IPS-11a (cell line): ENCODE results near the gene NRP1.

ENCODE experiments used
- H3K4me3 ChIP-seq: one replicate; pipeline ENCODE4 v1.5.1; 2013; ENCODE audit warnings: low read depth, low read length, control low read depth

Gene NRP1

DNA sequence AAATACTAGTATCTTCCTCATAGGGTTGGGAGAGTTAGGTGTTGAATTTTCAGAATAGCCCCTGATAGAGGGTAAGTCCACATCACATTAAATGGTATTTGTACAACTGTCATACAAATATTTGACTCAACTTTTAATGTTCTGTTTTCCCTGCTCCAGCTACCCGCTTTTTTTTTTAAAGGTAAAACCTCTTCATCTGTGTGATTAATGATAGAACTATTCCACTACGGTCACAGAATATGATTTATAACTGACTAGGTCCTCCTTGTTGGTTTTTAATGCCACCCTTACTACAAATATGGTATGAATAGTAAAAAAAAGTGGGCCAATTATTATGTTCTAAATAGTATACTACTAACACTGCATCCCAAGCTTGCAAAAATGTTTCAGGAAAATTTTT is 15.6 kb upstream of the NRP1 start:
- no peak overlapping the region for H3K4me3 ChIP-seq

DNA sequence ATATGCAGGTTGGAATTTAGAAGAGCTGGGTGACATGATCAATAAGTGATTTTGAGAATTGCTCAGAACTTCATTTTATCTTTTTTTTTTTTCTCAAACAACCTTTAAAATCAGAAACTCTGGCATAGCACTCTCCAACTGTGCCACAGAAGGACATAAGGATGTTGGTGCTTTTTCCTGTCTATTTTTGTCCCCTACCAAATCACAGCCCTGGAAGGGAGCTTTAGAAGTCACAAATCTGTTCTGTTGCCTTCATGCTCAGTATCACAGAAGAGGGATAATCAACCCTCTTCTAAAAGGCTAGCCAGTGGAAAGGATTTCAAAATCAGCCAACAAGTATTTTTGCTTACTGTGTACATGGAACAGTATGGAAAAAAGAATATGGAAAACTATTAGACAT is 14.8 kb upstream of the NRP1 start:
- no peak overlapping the region for H3K4me3 ChIP-seq

DNA sequence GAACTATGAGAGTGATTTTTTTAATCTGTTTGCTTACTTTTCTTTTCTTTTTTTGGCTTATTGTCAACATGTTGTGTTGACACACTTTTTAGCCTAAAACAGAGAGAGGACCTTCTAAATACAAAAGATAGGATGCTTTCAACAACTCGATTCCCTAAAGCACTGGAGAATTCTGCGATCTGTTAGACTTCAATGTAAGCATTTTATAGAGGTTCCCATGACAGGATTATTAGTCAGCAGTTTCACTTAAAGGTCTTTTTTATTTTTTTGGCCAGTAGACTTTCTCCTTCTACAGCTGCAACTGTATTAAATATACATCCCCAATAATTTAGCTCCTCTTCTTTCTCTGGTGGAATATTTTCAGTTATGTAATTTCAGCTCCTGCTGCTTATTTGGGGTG is 12.7 kb upstream of the NRP1 start:
- no peak overlapping the region for H3K4me3 ChIP-seq

DNA sequence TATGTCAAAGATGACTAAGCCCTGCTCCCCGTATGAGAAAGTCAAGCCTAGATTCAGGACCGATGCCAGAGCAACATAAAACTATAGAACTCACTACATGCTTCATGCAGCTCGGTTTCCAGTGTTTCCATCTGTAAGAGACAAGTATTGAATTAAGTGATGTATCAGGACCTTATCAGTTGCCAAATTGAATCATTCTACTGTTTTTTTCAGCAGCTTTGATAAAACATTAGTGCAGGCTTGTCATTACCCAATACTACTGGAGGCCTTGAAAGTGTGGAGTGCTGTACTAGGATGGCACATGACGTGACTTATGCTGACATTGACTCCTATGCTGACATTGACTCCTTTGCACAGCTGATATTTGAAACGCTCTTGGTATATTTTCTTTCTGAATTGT is 10.8 kb upstream of the NRP1 start:
- no peak overlapping the region for H3K4me3 ChIP-seq

DNA sequence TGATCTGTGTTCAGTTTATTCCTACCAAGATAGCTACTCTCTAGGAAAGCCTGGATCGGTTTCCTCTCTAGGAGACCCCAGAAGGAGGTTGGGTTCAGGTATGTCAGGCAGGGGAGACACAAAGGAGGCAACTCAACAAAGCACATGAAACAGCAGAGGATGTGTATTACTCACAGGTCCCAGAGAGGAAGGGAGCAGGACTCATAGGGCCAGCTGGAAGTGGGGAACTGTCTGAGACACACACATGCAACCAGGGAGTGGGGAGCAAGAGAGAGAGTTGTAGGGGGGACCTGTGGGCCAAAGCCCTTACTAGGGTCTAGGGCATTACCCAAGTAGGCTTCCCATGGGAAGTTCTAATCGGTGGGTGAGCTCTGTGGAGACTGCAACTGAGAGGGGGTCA is 10.2 kb upstream of the NRP1 start:
- no peak overlapping the region for H3K4me3 ChIP-seq

DNA sequence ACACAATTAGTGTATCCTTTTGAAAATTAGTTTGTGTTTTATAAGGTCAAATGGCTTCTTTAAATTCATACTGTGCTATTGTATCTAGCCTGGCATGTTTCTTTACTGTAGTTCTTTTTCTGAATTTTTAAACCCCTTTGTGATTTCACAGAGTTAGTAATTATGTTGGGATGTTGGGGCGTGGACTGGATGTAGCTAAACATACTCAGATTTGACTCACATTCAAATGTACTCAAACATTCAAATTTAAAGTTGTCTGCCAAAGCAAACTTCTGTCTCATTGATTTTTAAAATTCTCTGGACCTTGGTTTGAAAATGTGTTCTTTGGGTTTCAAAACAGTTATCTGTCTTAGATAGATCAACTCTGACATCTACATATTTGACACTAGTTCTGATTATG is 7.2 kb upstream of the NRP1 start:
- H3K4me3 ChIP-seq, result no peak overlapping the region

DNA sequence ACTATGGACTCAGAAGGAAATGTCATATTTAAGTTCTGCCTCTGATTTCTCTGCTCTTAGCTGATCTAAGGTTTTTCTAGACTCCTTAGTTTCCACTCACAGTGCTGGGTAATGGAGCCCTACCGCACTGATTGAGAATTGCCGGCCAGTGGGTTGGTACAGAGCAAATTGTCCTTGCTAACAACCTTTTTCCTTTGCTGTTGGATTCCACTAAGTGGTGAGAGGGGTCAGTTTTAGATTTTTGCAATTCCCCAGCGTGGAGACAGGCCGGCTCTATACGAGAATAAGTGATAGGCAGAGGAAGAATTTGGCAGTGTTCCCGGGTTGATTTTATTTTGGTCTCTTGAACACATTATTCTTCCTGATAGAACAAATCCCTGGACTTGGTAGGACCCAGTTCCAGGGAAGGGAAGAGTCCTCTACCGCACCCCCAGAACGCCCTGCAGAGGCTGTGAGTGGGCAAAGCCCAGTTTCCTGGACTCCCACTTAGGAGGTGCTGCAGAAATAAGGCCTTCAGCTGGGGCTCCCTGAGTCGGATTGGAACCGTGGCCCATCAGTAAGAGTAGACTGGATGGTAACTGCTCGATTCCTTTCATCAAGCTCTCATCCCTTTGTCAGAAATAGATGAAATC is 3.0 kb upstream of the NRP1 start:
- peak overlapping the region; percentile 61 for H3K4me3 ChIP-seq

DNA sequence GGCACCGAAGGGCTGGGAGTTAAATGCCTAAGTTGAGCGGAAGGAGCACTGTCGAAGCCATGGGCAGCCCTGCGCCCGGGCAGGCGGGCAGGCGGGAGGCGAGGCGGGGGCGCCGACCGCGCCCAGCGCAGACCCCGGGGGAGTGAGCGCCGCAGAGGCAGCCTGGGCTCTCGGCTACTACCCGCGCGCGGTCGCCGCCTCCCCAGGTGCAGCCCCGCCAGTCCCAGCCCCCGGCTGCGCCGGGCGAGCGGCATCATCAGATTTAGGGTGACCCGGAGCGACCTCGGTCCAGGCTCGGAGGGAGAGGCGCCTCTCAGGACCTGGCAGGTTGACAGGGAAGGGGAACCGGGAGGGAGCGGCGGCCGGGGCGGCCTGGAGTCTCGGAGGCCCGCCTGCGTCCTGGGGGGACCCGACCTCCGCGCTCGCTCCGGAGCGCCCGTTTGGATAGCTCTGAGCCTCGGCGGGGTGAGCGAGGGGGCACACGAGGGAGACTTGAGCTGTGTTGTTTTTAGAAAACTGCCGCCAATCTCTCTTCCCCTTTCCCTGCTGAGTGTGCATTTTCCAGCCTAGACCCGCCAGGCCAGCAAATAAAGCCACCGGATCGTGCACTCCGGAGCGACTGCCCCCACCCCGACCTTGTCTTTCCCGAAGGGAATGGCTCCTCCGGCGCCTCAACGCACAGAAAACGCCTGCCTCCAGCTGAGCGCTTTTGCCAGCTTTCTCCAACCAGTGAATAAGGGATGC is 2.3 kb upstream of the NRP1 start:
- peak overlapping the region; percentile 61 for H3K4me3 ChIP-seq

DNA sequence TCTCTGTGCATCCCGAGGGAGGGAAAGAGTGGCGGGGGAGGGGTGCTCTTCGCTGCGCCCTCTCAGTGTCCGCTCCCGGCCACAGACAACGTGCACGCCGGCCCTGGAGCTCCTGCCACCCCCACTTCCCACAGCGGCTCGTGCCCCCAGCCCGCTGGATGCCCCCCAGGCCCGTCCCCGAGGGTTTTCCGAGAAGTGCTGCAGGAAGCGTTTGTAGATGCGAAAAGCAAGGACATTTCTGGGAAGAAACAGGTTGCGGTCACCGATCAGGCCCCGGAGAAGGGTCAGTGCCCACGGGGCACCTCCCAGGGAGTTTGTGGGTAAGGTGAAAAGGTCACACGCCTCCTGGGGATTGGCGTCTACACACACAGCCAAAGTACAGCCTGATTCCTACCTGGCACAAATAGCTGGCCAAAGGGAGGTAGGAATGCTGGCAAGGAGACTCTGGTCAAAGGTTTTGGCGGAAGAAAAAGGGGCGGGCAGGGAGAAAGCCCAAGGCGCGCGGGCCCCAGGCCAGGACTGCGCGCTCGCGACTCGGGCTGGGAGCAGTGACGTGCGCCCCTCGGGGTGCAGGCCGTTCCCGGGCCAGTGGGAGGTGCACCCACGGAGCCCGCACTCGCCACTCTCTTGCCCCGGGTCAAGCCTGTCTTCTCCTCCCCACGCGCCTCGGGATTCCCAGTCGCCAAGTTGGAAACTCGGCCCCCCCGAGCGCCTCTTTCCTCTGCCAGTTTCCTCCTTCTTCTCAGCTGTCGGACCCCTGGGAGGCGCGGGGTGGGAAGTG is 1.5 kb upstream of the NRP1 start:
- peak overlapping the region; percentile 61 for H3K4me3 ChIP-seq

DNA sequence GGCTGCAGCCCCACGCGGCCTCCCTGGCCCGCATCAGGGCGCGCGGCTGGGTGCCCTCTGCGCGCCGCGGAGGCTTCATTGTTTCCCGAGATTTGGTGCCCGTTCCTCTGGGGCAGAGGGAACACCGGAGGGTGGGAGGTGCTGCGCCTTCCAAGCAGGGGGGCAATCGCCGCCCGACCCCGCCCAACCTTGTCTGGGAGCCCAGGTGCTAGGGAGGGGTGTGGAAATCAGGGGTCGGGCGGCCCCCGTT is 1.0 kb upstream of the NRP1 start:
- H3K4me3 ChIP-seq, result peak overlapping the region; percentile 61

DNA sequence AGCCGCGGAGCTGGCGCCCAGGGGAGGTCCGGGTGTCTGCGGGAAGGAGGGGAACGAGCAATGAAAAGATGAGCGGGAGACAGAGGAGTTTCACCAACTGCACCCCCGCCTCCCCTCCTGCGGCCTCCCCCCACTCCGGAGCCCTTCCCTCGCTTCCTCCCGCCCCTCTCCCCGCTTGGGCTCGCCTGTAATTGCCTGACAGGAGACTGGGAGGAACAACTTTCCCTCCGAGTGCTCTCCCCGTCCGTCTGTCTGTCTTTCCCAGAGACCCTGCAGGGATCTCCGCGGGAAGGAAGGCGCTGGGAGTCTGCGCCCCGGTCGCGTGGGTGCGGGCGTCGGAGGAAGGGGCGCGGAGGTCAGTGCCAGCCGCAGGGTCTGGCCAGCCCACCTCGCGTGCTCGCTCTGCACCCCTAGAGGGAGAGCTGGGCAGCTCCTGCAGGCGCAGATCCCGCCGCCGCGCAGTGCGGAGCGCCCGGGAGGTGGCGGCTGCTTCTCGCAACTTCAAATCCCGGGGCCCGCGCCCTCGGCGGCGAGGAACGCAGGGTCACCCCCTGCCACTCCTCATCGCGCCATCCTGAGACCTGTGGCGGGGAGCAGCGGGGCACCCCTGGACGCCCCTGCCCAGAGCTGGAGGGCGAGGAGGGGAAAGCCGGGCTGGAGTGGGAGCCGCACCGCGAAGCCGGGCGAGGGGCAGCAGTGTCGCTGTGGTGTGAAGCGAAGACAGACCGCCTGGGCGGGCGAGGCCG is 511 bp upstream of the NRP1 start:
- H3K4me3 ChIP-seq, result peak overlapping the region; percentile 61

DNA sequence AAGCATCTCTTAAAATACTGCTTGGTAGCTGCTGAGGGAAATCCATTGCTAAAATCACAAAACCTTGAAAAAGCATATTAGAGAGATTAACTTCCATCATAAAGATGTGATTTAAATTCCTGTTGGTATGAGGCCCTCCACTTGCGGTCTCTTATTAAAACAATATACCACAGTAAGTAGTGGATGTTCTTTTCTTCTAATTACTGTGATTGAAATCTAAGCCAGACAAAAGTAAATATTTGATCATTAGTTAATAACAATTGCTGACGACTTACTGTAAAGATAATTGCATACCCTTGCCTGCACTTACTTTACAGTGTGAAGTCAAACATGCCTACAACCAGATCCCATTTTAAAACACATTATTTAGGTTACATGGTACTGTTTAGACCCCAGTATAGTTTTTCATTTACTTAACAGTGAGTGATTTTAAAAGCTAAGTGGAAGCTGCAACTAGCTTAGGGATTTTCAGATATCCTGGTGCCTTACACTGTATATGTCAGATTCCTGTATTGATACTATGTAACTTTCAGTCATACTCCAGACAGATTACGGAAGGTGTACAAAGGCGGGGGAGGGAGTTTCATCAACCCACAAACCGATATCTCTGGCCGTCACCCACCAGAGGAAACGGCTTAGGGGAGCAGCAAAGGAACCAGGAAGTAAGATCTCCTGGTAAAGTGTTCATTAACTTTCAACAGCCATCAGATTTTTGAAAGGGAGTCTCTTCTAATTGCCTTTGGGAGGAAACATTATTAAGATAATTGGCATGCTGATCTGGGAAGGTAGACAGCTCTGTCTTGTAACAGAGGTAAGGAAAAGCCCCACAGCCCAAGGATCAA is 986 bp downstream of the NRP1 start:
- H3K4me3 ChIP-seq, result peak overlapping the region; percentile 65

DNA sequence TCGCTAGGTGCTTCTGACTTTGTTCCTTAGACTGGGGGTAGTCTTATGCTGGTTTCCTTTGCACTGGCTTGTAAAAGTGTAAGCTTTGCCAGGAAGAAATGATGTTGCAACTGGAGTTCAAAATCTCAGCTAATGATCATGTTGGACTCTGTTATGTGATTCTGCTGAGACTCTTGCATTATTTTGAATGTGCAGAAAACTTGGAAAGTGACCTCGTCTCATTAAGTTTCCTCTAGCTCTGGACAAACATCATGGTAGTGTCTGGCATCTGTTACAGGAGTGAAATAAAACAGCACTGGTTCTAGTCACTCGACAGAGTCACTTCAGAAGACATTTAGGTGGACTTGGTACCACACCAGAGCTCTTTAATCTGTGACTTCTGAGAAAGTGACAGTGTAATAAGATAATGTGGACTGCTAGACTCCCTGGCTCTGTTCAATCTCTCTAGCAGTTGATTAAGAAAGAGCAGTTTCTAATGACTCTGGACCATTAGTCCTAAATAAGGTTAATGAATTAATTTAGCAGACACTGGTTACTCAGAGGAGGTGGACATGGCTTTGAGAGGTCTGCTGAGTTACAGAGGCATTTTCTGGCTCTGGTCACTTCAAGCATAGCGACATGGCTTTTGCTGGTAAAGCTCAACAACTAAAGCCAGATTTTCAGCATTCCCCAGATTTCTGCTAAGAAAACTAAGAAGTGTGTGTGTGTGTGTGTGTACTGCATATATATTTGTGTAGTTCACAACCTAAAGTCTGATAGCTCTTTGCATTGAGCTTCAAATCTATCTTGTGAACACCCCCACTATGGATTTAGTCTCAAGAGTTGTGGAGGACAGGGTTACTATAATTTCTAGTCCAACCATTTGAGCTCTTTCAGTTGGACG is 2.0 kb downstream of the NRP1 start:
- H3K4me3 ChIP-seq, result peak overlapping the region; percentile 65

DNA sequence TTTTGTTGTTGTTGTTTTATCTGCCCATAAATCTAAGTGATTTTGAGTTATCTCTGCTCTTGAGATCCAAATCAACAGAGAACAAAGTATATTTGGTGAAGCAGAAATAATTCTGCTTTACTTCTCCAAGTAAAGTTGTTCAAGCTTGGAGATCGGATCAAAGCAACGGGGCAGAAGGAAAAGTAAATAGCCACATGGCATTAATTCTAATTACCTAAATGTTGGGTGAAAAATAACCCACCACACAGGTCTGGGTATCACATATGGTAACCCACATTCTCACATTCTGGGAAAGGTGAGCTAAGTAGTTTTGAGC is 3.1 kb downstream of the NRP1 start:
- no peak overlapping the region for H3K4me3 ChIP-seq

DNA sequence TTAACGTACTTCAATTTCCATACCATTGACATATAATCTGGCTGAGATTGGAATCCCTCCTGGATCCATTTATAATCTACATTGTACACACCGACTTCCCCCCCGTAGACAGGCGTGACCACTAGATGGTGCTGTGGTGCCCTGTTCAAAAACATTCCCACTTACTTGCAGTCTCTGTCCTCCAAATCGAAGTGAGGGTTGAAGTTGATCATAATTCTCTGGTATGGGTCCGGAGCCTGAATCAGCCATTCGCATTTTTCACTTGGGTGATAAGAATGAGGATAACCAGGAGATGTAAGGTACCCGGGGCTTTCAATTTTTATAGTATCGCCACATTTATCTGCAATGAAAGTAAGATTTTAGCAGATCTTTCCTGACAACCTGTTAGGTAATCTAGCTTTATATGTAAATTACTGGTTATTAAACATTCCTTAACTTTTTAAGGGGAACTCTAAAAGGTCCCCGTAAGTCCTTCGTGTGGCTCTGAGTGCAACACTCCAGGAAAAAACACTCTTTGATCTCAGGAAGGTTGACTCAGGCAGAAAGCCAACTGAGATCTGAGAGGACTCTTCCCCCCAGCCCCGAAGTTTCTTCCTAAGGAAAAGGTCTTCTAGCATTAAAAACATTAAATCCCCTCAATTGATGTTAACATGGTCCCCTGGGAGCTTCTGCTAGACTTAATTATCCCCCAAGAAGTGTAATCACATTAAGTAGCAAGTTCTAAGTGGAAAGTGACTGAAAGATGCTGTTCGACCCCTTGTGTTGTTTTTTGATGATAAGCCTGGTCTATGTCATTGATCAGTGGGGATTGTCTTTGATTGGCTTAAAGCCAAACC is 3.7 kb downstream of the NRP1 start:
- H3K4me3 ChIP-seq, result no peak overlapping the region

DNA sequence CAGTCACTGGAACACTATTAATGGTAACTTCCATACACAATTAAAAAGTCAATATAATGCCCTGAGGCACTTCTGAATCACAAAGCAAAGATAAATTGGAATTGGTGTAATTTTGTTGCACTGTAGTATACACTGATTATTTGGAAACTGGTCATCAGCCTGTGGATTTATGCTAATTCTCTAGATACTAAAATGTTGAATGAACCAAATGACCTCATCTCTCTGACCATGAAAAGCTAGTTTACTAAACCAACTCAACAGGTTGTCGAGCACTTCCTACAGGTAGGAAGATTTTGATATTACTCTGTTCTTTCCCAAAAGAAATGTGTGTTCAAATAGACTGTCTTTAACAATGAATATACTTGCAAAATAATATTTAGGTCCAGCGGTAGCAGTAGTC is 5.3 kb downstream of the NRP1 start:
- H3K4me3 ChIP-seq, result no peak overlapping the region

DNA sequence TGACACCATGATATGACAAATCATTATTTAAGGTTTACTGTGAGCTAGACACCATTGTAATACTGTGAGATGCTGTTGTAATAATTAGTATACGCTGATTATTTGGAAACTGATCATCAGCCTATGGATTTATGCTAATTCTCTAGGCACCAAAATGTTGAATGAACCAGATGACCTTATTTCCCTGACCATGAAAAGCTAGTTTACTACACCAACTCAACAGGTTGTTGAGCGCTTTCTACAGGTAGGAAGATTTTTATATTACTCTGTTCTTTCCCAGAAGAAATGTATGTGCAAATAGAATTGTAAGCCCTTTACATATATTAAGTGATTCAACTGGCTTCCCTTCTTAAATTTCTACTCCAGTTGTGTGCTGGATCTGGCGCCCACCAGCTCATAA is 6.2 kb downstream of the NRP1 start:
- no peak overlapping the region for H3K4me3 ChIP-seq

DNA sequence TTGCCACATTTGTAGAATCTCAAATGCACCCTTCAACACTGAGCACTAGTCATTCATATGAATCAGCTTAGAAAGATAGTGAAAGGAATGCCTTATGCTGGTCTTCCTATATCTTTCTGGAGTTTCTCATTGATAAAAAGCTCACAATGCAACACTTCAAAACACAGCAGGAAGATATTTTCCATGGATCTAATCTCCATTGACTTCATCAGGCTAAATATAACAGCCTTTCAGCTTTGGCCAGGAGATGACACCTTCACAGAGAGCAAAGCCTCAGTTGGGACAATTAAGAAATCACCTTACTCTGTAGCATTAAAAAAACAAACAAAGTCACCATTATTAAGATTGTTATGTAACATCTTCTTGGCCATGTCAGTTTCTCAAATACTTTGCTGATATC is 6.7 kb downstream of the NRP1 start:
- H3K4me3 ChIP-seq, result no peak overlapping the region

DNA sequence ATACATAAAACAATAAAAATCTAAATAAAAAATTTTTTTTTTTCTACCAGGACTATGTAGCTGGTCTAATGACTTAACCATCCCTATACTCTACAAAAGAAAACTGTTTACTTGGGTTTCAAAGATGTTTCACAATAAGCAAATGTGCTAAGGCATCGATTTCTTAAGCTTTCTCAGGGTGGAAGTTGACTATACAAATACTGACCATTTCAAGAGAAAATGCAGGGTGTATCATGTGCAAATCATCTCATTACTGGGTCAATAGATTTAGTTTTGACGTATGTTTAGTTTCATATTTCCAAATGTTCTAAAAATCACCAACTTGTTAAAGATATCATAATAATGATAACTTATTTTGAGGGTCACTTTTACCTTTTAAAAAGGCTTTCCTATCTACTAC is 7.5 kb downstream of the NRP1 start:
- no peak overlapping the region for H3K4me3 ChIP-seq
